Activated naive CD4-positive, alpha-beta T cell treated with Interleukin-2 at 50 U/mL for 16 hours (primary cell): Measurements from ENCODE around the gene GLI3.

ENCODE experiments used
- DNase-seq: peaks from one replicate; pipeline ENCODE4 v3.0.0-alpha.2; 2020

Gene GLI3

GRCh38 chr7:42236976-42237810 lies at the start of gene GLI3:
TSS of gene GLI3 (minus strand) at chr7:42237209. CDS start at chr7:42223253, 13,956 bp downstream.
- DNase-seq = no peak

GRCh38 chr7:42285383-42285824 lies 48.4 kb upstream of the GLI3 start:
- no peak for DNase-seq

- DNase-seq = no peak
These were observed 46.5 kb upstream of the GLI3 start for GRCh38 chr7:42283553-42283952.

- no peak for DNase-seq
These were observed 41.3 kb upstream of the GLI3 start for GRCh38 chr7:42278344-42278743.

- DNase-seq = no peak
These were observed 37.0 kb upstream of the GLI3 start for GRCh38 chr7:42274053-42274452.

GRCh38 chr7:42272793-42273665 lies 36.0 kb upstream of the GLI3 start:
- DNase-seq = no peak

GRCh38 chr7:42269161-42269560 lies 32.2 kb upstream of the GLI3 start:
- DNase-seq = no peak

GRCh38 chr7:42264702-42265101 lies 27.7 kb upstream of the GLI3 start:
- DNase-seq = no peak

GRCh38 chr7:42263971-42264370 lies 27.0 kb upstream of the GLI3 start:
- DNase-seq = no peak

- no peak for DNase-seq
These were observed 26.0 kb upstream of the GLI3 start for GRCh38 chr7:42262964-42263363.

GRCh38 chr7:42254217-42254616 lies 17.2 kb upstream of the GLI3 start:
- DNase-seq = no peak

GRCh38 chr7:42253316-42253715 lies 16.3 kb upstream of the GLI3 start:
- DNase-seq = no peak

GRCh38 chr7:42250411-42250810 lies 13.4 kb upstream of the GLI3 start:
- no peak for DNase-seq

GRCh38 chr7:42248579-42248978 lies 11.6 kb upstream of the GLI3 start:
- DNase-seq = no peak

- no peak for DNase-seq
These were observed 10.3 kb upstream of the GLI3 start for GRCh38 chr7:42247301-42247700.

- no peak for DNase-seq
These were observed 7.8 kb upstream of the GLI3 start for GRCh38 chr7:42244828-42245227.

- no peak for DNase-seq
These were observed 5.4 kb upstream of the GLI3 start for GRCh38 chr7:42242381-42242780.

- no peak for DNase-seq
These were observed 4.4 kb upstream of the GLI3 start for GRCh38 chr7:42241424-42241823.

GRCh38 chr7:42240416-42240815 lies 3.4 kb upstream of the GLI3 start:
- DNase-seq = no peak

- DNase-seq = no peak
These were observed 1.8 kb upstream of the GLI3 start for GRCh38 chr7:42238709-42239366.

GRCh38 chr7:42237811-42238541 lies 967 bp upstream of the GLI3 start:
- DNase-seq = no peak

- no peak for DNase-seq
These were observed 588 bp downstream of the GLI3 start for GRCh38 chr7:42236266-42236975.
